ENCODE measurements around the gene ENHO. TPM values are rescaled to one million over a fixed set of nuclear protein-coding genes. Genes with fewer than 3 reads are reported as not detected.

The ENHO gene
- total and polyA plus RNA-seq, 2 donors (not counting 1 experiment from before 2014, with no cell fraction given), result not detected

DNA sequence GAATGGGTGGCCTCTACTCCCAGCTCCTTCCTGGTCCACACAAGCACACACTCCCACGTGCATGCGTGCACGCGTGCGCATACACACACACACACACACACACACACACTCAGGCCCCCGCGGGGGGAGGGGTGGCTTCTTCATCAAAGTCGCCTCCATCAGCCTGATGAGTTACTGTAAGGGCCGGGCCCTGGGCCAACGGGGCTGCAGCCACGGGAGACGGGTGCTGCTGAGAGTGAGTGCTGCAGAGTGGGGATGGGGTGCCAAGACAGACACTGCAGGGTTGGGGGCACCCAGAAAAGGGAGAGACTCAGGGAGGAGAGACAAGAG, 48.7 kb upstream of the ENHO start:
- Mint-ChIP-seq H3K27ac (no peak overlapping the region), H3K27me3 (peaks cover 57% of the 10 kb centered on the region), H3K9me3 (ENCODE audit: insufficient read depth) (no peaks in the 10 kb centered on the region), H3K4me1 (no peaks in the 10 kb centered on the region), H3K4me3 (no peak overlapping the region)
- ATAC-seq (ENCODE audit: low read depth) (no peak), DNase-seq (no peak)
- ChIA-PET POLR2A (no interaction called here), CTCF (interaction anchor here (1.2 kb wide), 1 partner anchor 24 kb away, joined by 3 read pairs; no protein-coding TSS in a partner anchor)
- Histone ChIP-seq H3K36me3 (replicated peaks in 1 of 2; ENCODE audit: control extremely low read depth in 1 of 2, control insufficient read depth in 1 of 2, extremely low read depth in 1 of 2, insufficient read depth in 2 of 2, low read length in 1 of 2) (no peaks in the 10 kb centered on the region), H4K20me1 (ENCODE audit: control insufficient read depth, insufficient read depth, low read length, poor library complexity, severe bottlenecking) (no peaks in the 10 kb centered on the region), H3K4me1 (ENCODE audit: control insufficient read depth in 2 of 2, insufficient read depth in 2 of 2, low read length in 2 of 2) (no peaks in the 10 kb centered on the region), H3K9me3 (ENCODE audit: control extremely low read depth in 1 of 3, control insufficient read depth in 2 of 3, insufficient read depth in 1 of 3, low read length in 2 of 3) (no peaks in the 10 kb centered on the region), H3K4me2 (replicated peaks; ENCODE audit: low read depth, low read length, poor library complexity, severe bottlenecking) (no peak overlapping the region), H3K27me3 (replicated peaks in 1 of 4; ENCODE audit: control extremely low read depth in 1 of 4, control insufficient read depth in 3 of 4, insufficient read depth in 4 of 4, low read length in 3 of 4) (peaks cover 0 to 33% (median 7%) of the 10 kb centered on the region in 4 experiments), H2AFZ (ENCODE audit: insufficient read depth, low read depth, low read length, poor library complexity, severe bottlenecking) (no peak overlapping the region), H3K27ac (ENCODE audit: low read length in 2 of 2) (no peak overlapping the region), H3K4me3 (ENCODE audit: control extremely low read depth in 1 of 5, extremely low read depth in 1 of 5, insufficient read depth in 1 of 5, low read depth in 2 of 5, low read length in 4 of 5) (no peak overlapping the region), H3K9ac (ENCODE audit: low read length) (no peak overlapping the region), H3K79me2 (ENCODE audit: control insufficient read depth, insufficient read depth, low read length) (no peaks in the 10 kb centered on the region)
- TF ChIP-seq, protein P1, sequence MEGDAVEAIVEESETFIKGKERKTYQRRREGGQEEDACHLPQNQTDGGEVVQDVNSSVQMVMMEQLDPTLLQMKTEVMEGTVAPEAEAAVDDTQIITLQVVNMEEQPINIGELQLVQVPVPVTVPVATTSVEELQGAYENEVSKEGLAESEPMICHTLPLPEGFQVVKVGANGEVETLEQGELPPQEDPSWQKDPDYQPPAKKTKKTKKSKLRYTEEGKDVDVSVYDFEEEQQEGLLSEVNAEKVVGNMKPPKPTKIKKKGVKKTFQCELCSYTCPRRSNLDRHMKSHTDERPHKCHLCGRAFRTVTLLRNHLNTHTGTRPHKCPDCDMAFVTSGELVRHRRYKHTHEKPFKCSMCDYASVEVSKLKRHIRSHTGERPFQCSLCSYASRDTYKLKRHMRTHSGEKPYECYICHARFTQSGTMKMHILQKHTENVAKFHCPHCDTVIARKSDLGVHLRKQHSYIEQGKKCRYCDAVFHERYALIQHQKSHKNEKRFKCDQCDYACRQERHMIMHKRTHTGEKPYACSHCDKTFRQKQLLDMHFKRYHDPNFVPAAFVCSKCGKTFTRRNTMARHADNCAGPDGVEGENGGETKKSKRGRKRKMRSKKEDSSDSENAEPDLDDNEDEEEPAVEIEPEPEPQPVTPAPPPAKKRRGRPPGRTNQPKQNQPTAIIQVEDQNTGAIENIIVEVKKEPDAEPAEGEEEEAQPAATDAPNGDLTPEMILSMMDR (IDR thresholded peaks at IDR 0.05), result no peak
- TF ChIP-seq EZH2 (IDR thresholded peaks at IDR 0.05; ENCODE audit: borderline replicate concordance, insufficient read depth, low read depth, low read length, poor library complexity, severe bottlenecking), result no peak
- WGBS (ENCODE audit: insufficient coverage), result 86% methylated on average over 6 of the region's 12 CpGs
- intact Hi-C loops (cut with micrococcal nuclease), result no loop called here

DNA sequence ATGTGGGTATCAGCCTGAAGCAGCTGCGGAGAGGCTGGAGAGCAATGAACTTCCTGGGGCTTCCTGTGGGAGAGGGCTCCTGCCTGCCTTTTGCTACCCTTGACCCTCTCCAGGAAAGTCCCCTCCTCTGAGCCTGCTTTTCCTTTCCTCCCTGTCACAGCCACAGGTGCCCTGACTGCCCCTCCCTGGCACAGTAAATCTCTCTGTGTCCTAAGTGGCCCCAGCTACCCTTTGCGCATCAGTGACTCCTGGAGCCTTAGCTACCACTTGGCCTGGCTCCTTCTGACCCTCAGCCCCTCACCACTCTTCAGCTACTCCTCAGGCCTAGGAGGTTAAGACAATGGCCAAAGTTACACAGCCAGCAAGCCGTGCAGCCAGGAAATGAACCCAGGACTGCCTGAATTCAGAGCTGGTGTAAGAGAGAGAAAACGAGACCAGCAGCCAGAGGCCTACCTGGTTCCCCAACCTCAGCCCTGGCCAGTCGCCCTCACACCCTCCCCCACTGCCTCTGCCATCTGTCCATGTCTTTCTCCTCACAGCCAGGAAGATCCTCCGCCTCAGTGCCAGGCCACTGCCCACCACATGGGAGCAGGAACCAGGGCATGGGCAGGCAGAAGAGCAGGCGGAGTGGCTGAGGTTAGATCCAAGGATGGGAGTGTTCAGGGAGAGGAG, 48.2 kb upstream of the ENHO start:
- TF ChIP-seq EZH2 (IDR thresholded peaks at IDR 0.05; ENCODE audit: borderline replicate concordance, insufficient read depth, low read depth, low read length, poor library complexity, severe bottlenecking), result no peak
- TF ChIP-seq, protein P1 (IDR thresholded peaks at IDR 0.05), result no peak
- no peaks in the 10 kb centered on the region for H3K4me1 ChIP-seq (ENCODE audit: control insufficient read depth in 2 of 2, insufficient read depth in 2 of 2, low read length in 2 of 2)
- H3K9ac ChIP-seq (ENCODE audit: low read length), result no peak overlapping the region
- H3K4me3 Mint-ChIP-seq, result no peak overlapping the region
- H3K4me3 ChIP-seq (ENCODE audit: control extremely low read depth in 1 of 5, extremely low read depth in 1 of 5, insufficient read depth in 1 of 5, low read depth in 2 of 5, low read length in 4 of 5), result no peak overlapping the region
- WGBS (ENCODE audit: insufficient coverage), result 78% methylated on average over 6 of the region's 7 CpGs
- no peaks in the 10 kb centered on the region for H3K4me1 Mint-ChIP-seq
- ChIA-PET CTCF (interaction anchor here (1.2 kb wide), 1 partner anchor 24 kb away, joined by 3 read pairs; no protein-coding TSS in a partner anchor), POLR2A (no interaction called here)
- no peak overlapping the region for H3K4me2 ChIP-seq (replicated peaks; ENCODE audit: low read depth, low read length, poor library complexity, severe bottlenecking)
- no peaks in the 10 kb centered on the region for H3K36me3 ChIP-seq (replicated peaks in 1 of 2; ENCODE audit: control extremely low read depth in 1 of 2, control insufficient read depth in 1 of 2, extremely low read depth in 1 of 2, insufficient read depth in 2 of 2, low read length in 1 of 2)
- intact Hi-C loops (cut with micrococcal nuclease), result no loop called here
- peaks cover 53% of the 10 kb centered on the region for H3K27me3 Mint-ChIP-seq
- H2AFZ ChIP-seq (ENCODE audit: insufficient read depth, low read depth, low read length, poor library complexity, severe bottlenecking), result no peak overlapping the region
- H3K9me3 Mint-ChIP-seq (ENCODE audit: insufficient read depth), result no peaks in the 10 kb centered on the region
- ATAC-seq (ENCODE audit: low read depth) (no peak), DNase-seq (no peak)
- H3K9me3 ChIP-seq (ENCODE audit: control extremely low read depth in 1 of 3, control insufficient read depth in 2 of 3, insufficient read depth in 1 of 3, low read length in 2 of 3), result no peaks in the 10 kb centered on the region
- no peaks in the 10 kb centered on the region for H4K20me1 ChIP-seq (ENCODE audit: control insufficient read depth, insufficient read depth, low read length, poor library complexity, severe bottlenecking)
- no peak overlapping the region for H3K27ac Mint-ChIP-seq
- H3K79me2 ChIP-seq (ENCODE audit: control insufficient read depth, insufficient read depth, low read length), result no peaks in the 10 kb centered on the region
- peaks cover 0 to 31% (median 5%) of the 10 kb centered on the region in 4 experiments for H3K27me3 ChIP-seq (replicated peaks in 1 of 4; ENCODE audit: control extremely low read depth in 1 of 4, control insufficient read depth in 3 of 4, insufficient read depth in 4 of 4, low read length in 3 of 4)
- H3K27ac ChIP-seq (ENCODE audit: low read length in 2 of 2), result no peak overlapping the region

Data from B cell (primary cell).